SKM-1 treated with dmso at 0.1 percent for 144 hours (cell line): ENCODE results near the gene NPR3.

ENCODE experiments used
- DNase-seq: peaks from one replicate; lab custom pipeline; 2025; ENCODE audit not compliant: unreplicated experiment; lab: John Stamatoyannopoulos, UW

Gene NPR3, protein sequence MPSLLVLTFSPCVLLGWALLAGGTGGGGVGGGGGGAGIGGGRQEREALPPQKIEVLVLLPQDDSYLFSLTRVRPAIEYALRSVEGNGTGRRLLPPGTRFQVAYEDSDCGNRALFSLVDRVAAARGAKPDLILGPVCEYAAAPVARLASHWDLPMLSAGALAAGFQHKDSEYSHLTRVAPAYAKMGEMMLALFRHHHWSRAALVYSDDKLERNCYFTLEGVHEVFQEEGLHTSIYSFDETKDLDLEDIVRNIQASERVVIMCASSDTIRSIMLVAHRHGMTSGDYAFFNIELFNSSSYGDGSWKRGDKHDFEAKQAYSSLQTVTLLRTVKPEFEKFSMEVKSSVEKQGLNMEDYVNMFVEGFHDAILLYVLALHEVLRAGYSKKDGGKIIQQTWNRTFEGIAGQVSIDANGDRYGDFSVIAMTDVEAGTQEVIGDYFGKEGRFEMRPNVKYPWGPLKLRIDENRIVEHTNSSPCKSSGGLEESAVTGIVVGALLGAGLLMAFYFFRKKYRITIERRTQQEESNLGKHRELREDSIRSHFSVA

GRCh38 chr5:32710550-32711361, at the start of gene NPR3:
Gene NPR3 (plus strand): TSS chr5:32711321. CDS start chr5:32711777, 456 bp downstream.
- DNase-seq = no peak

DNA sequence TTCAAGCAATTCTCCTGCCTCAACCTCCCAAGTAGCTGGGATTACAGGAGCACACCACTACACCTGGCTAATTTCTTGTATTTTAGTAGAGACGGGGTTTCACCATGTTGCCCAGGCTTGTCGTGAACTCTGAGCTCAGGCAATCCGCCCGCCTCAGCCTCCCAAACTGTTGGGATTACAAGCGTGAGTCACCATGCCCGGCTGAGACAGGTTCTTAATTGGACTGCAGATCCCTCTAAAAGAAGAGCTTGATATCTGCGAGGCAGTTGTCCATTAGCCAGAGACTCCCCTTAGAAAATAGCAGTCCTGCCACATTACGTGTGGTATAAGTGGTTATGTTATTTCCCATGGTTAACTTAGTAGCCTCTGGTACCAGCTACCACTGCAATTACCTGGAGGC, 46.6 kb upstream of the NPR3 start:
- DNase-seq = no peak

DNA sequence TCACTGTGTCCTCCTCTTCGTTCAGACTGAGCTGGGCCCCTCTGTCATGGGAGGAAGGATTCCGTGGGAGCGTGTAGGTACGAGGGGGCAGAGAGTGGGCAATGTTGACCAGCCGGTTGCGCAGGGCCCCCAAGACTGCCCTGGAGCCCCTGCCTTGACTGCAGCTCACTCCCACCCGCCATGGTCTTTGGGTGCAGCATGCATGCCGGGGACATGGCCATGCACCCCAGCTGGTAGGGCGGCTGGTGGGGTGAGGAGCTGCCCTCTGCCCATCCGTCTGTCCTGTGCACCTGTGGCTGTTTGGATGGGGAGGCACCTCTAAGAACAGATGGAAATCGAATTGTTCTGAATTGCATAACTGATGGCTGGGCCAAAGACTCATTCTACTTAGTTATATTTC, 42.6 kb upstream of the NPR3 start:
- no peak for DNase-seq

DNA sequence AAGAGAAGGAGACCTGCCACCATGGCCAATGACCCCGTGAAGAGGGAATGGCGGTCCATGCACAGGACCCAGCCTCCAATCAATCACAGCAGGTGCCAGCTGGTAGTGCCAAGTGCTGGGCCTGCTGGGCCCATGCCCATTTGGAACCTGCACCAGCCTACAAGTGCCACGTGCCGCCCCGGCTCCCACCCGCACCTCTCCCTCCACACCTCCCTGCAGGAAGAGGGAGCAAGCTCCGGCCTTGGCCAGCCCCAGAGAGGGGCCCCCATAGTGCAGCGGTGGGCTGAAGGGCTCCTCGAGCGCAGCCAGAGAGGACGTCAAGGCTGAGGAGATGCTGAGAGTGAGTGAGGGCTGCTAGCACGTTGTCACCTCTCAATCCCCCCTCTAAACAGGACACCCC, 37.8 kb upstream of the NPR3 start:
- DNase-seq = no peak

- DNase-seq = no peak
Observed at GRCh38 chr5:32677023-32677422, 34.1 kb upstream of the NPR3 start.

GRCh38 chr5:32678472-32678871, 32.6 kb upstream of the NPR3 start:
- DNase-seq = no peak

DNA sequence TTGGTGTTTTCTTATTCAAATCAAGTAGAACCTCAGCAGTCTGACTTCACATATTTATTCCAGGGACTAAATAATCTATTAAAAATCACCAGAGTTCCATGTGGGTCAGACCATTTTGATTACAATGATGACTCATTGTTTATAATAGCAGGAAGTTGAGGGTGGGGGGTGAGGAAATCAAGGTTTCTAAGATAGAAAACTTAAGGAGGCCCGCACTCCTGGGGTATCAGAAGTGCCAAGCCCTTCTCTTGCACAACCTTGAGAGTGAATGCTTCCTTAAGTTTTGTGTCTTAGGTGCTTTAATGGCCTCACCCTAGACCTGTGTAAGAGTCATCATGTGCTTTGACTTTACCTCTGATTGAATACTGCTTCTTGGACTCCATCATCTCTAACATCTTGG, 31.9 kb upstream of the NPR3 start:
- no peak for DNase-seq

DNA sequence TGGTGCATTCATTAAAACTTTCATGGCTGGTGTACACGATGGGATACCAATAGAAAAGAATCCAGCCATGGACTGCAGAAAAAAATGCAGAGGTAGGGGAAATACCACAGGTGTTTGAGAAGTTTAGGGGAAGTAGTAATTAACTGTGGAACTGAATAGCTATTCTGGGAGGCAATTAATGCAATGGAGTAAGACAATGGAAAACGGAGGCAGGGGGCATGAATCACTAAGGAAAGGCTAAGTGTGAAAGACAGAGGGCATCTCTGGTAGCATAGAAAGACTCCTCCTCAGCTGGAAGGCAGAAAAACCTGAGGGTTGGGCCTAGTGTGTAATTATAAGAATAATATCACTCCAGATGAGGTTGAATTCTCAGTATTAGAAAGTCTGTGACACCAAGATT, 30.9 kb upstream of the NPR3 start:
- DNase-seq = no peak

DNA sequence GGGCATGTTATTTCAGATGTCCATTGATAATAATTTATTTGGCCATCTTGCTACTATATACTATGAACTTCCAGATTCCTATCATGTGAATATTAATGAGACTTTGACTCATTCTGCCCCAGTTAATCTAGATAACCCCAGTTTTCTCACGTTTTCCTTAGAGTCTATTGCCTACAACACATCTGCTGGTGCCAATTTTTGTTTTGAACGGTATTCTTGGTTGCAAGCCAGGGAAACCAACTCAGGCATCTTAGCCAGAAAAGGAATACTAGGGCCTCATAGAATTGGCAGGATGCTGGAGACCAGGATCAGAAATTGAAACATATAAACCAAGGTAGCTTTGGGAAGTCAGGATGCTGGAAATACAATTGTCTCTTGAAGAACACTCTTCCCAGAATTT, 28.0 kb upstream of the NPR3 start:
- no peak for DNase-seq

DNA sequence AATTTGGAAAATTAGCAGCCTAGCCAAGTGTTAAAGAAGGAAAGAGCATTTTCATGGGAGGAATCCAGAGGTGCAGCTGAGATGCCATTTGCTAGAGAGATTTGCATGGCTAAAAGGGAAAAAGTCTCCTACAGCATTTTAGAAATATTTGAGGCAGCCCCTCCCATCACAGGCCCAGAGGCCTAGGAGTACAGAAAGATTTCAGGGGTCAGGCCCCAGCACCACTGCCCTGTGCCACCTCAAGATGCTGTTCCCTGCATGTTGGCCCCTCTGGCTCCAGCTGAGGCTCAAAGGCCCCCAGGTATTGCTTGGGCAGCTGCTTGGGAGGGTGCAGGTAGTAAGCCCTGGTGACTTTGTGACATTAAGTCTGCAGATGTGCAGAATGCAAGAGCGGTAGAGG, 26.9 kb upstream of the NPR3 start:
- no peak for DNase-seq

DNA sequence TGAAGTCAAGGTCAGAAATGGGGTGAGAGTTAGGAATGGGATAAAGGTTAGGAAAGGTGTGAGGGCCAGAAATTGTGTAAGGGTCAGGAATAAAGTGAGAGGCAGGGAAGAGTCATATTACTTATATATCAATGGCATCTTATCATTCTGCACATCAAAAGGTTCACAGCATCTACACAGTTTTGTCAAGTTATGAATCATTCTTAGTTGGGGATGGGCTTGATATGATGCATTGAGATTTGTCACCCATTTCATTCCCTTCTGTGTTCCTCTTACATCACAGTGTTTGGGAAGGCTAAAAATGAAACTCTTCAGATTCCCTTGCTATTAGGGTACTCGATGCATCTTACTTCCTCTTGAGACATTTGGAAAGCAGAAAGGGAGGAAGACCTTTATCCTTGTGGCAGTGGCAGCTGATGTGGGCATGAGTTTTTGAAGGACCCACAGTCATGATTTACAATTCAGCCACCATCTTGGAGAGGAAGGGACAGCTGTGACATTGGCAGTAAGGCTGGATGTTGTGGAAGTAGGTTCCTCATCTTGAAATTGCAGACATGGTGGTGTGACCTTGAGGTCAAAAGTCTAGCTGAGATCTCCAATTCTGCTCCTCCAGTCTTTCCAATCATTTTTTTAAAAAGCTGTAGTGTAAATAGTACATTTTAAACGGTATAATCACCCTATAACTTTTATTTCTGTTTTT, 24.2 kb upstream of the NPR3 start:
- DNase-seq = no peak

DNA sequence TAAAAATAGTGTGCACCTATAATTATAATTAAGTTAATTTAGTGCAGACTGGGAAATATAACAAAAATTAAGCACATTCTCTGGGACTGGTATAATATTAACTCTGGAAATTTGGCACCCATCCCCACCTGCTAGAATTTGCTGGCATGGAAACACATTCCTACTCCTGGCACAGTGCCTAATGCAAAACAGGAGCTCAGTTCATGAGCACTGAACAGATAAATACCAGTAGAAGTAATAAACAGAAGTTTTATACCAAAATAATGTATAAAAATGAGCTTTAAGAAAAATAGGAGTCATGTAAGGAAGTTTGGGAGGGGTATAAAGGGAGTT, 23.7 kb upstream of the NPR3 start:
- no peak for DNase-seq

DNA sequence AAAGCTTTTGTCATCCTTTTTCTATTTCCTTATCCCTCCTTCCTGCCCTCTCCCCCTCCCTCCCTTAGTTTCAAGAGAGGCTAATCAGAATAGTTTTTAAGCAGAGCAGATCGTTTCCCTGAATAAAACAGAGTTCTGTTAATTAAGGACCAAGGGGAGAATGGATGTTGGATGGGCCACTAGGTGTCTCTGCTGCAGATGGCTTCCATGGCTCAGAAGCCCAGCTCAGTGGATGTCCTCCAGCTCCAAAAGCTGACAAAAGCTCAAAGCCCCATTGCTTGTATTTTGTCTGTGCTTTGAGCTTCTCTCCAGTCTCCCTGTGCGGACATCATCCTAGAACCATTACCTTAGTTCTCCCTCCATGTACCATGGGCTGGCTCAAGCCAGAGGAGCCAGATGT, 21.0 kb upstream of the NPR3 start:
- DNase-seq = no peak

GRCh38 chr5:32690666-32691065, 20.5 kb upstream of the NPR3 start:
- DNase-seq = no peak

GRCh38 chr5:32692036-32692746, 18.9 kb upstream of the NPR3 start:
- no peak for DNase-seq

- no peak for DNase-seq
Observed at GRCh38 chr5:32703957-32704356, 7.2 kb upstream of the NPR3 start.

DNA sequence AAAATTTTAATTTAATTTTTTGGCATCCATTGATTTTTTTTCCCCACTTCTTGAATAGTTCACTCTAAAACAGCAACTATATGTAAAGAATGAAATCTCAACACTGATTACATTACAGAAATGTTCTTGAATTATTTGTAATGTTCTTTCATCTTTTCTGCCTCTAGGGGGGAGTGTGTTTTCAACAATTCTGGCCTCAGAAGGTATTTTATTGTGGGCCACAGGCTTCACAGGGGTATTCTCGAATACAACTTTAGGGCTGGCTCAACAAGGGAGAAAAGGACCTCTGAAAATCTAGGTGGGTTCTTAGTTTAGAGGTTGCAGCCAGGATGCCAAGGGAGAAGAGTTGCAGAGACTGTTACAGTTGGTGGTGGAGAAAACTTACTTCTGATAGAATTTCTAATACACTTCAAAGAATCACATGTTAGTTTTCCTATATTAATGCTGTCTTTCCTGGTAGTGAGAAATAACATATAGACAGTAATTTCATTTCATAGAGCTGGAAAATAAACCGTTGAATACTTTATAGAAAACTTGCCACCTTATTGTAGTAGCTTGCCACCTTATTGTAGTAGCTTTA, 3.6 kb upstream of the NPR3 start:
- peak; percentile 36 for DNase-seq

GRCh38 chr5:32708949-32709348, 2.2 kb upstream of the NPR3 start:
- DNase-seq = no peak

- peak; percentile 58 for DNase-seq
Observed at GRCh38 chr5:32709750-32710549, 1.2 kb upstream of the NPR3 start.

DNA sequence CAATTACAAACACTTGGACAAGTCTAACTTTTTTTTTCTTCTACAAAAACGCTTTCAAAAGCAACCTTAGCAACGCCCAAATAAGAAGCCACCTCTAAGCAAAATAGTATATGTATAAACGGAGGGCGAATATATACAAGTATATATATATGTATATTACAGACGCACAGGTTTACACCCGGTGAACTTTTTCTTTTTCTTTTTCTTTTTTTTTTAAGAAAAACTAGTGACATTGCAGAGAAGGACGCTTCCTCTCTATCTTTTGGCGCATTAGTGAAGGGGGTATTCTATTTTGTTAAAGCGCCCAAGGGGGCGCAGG, 200 bp downstream of the NPR3 start:
- DNase-seq = no peak
